ENCODE results near the gene ANKDD1A. TPM values are rescaled to one million over a fixed set of nuclear protein-coding genes. Genes with fewer than 3 reads are reported as not detected.
A peak's percentile ranks its signal among the peaks of the same experiment; 100 is the strongest.

ANKDD1A gene
- polyA plus RNA-seq, 2 donors: 1.4 to 1.9 TPM

DNA sequence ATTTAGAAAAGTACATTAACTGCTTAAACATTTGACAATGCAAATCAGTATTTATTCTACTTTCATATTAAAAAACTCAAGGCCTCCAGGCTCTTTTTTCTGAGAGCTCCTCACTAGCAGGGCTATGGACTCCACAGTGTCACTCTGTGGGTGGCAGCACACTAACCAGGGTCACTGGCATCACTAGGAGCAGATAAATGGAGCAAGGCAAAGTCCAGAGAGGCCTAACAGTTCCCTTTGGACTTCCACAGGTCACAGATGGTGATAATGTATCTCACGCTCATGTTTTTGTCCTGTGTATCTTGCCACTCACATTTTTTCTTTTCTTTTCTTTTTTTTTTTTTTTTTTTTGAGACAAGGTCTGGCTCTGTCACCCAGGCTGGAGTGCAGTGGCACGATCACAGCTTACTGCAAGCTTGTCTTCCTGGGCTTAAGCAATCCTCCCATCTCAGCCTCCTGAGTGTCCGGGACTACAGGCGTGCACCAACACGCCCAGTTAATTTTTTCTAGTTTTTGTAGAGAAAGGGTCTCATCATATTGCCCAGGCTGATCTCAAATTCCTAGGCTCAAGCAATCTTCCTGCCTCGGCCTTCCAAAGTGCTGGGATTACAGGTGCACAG, 70.2 kb downstream of the ANKDD1A start:
- WGBS, 2 donors: 89 to 92% methylated on average over 6 of the region's 6 CpGs
- H3K36me3 ChIP-seq (ENCODE audit: control insufficient read depth in 2 of 2, insufficient read depth in 2 of 2, low read length in 1 of 2): peaks cover 6 to 8% of the 10 kb centered on the region in 2 donors

DNA sequence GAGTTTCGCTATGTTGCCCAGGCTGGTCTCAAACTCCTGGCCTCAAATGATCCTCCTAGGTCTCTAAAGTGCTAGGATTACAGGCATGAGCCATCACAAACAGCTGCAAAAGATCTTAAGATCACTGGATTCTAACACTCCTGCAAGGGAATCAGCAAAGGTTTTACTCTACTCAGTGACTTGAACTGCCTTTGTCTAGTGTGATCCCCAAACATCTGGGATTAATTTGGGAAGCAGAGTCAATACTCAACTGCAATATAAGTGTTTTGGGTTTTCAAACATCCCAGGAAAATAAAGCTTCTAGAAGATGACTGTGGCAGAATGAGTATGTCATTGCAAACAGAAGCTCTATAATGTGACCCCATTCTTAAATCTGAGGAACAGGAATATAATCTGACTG, 70.8 kb downstream of the ANKDD1A start:
- H3K9me3 ChIP-seq (ENCODE audit: control insufficient read depth in 2 of 2, insufficient read depth in 1 of 2, low read depth in 1 of 2, low read length in 1 of 2): no peaks in the 10 kb centered on the region
- H3K4me1 ChIP-seq (ENCODE audit: control insufficient read depth in 2 of 2, insufficient read depth in 2 of 2, low read length in 1 of 2): no peaks in the 10 kb centered on the region
- WGBS, 2 donors: 93 to 94% methylated on average over 1 of the region's 1 CpG
- no peak overlapping the region for H3K27ac ChIP-seq (ENCODE audit: low read depth in 2 of 2, low read length in 1 of 2)
- no peak overlapping the region for H3K4me3 ChIP-seq (ENCODE audit: low read depth in 1 of 2, low read length in 2 of 2)
- H3K27me3 ChIP-seq (ENCODE audit: control insufficient read depth in 1 of 2, insufficient read depth in 2 of 2, low read length in 2 of 2): no peaks in the 10 kb centered on the region
- H3K36me3 ChIP-seq (ENCODE audit: control insufficient read depth in 2 of 2, insufficient read depth in 2 of 2, low read length in 1 of 2): peaks cover 4 to 8% of the 10 kb centered on the region in 2 donors

More for the DNA sequence above, 70.2 kb downstream of the ANKDD1A start:
- Histone ChIP-seq H3K4me1 (ENCODE audit: control insufficient read depth in 2 of 2, insufficient read depth in 2 of 2, low read length in 1 of 2) (no peaks in the 10 kb centered on the region), H3K9me3 (ENCODE audit: control insufficient read depth in 2 of 2, insufficient read depth in 1 of 2, low read depth in 1 of 2, low read length in 1 of 2) (no peaks in the 10 kb centered on the region), H3K27me3 (ENCODE audit: control insufficient read depth in 1 of 2, insufficient read depth in 2 of 2, low read length in 2 of 2) (no peaks in the 10 kb centered on the region), H3K4me3 (ENCODE audit: low read depth in 1 of 2, low read length in 2 of 2) (no peak overlapping the region), H3K27ac (ENCODE audit: low read depth in 2 of 2, low read length in 1 of 2) (no peak overlapping the region)

DNA sequence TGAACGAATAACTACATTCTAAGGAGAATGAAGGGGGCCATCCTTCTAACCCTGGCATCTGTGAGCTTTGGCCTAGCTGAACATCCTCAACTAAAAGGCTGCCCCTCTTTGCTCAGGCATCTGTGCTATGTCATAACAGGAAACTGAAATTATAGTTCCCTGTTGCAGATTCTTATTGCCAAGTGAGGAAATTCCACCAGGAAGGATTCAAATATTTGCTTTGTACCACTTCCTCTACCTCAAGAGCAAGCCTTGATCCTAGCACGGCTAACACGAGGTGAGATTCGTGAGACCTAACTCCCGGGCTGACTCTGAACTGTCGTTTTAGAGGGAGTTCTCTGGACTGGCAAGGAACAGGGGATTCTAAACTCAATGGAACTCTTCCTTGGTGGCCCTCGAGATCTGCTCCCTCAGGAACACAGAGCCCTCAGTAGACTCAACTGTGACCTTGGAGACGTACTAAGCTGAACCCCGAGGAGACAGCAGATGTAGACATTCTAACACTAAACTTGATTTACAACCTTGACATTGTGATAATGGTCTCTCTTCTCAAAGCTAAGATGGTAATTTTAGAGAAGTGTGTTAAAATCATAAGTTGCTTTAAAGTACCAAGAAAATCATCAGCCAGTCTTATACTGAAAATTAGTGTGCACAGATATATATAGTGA, 73.8 kb downstream of the ANKDD1A start:
- Histone ChIP-seq H3K4me1 (ENCODE audit: control insufficient read depth in 2 of 2, insufficient read depth in 2 of 2, low read length in 1 of 2) (no peaks in the 10 kb centered on the region), H3K9me3 (ENCODE audit: control insufficient read depth in 2 of 2, insufficient read depth in 1 of 2, low read depth in 1 of 2, low read length in 1 of 2) (no peaks in the 10 kb centered on the region), H3K36me3 (ENCODE audit: control insufficient read depth in 2 of 2, insufficient read depth in 2 of 2, low read length in 1 of 2) (no peaks in the 10 kb centered on the region), H3K27ac (ENCODE audit: low read depth in 2 of 2, low read length in 1 of 2) (peak overlapping the region; percentile 62 to 80), H3K27me3 (ENCODE audit: control insufficient read depth in 1 of 2, insufficient read depth in 2 of 2, low read length in 2 of 2) (no peaks in the 10 kb centered on the region), H3K4me3 (ENCODE audit: low read depth in 1 of 2, low read length in 2 of 2) (no peak overlapping the region)
- 53 to 59% methylated on average over 9 of the region's 9 CpGs for WGBS, 2 donors

DNA sequence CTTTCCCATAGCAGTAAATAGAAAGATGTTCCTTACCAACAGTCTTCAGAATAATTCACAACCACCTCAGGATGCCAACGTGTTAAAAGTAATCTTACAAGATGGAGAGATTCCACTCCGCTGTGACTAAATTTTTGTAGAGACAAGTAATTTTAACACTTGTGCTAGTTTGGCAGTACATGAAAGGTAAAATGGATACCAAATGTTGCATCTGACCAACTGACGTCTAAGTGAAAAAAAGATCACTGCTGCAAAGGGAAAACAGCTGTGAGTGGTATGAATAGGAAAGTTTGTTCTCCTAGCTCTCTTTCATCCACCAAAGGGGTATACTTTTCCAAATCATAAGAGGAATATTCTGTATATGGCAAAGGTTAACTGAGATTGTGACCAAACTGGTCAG, 75.4 kb downstream of the ANKDD1A start:
- no peaks in the 10 kb centered on the region for H3K27me3 ChIP-seq (ENCODE audit: control insufficient read depth in 1 of 2, insufficient read depth in 2 of 2, low read length in 2 of 2)
- no peaks in the 10 kb centered on the region for H3K9me3 ChIP-seq (ENCODE audit: control insufficient read depth in 2 of 2, insufficient read depth in 1 of 2, low read depth in 1 of 2, low read length in 1 of 2)
- H3K27ac ChIP-seq (ENCODE audit: low read depth in 2 of 2, low read length in 1 of 2): no peak overlapping the region
- WGBS, 2 donors: 52 to 64% methylated on average over 3 of the region's 3 CpGs
- no peak overlapping the region for H3K4me3 ChIP-seq (ENCODE audit: low read depth in 1 of 2, low read length in 2 of 2)
- H3K36me3 ChIP-seq (ENCODE audit: control insufficient read depth in 2 of 2, insufficient read depth in 2 of 2, low read length in 1 of 2): no peaks in the 10 kb centered on the region
- H3K4me1 ChIP-seq (ENCODE audit: control insufficient read depth in 2 of 2, insufficient read depth in 2 of 2, low read length in 1 of 2): no peaks in the 10 kb centered on the region

DNA sequence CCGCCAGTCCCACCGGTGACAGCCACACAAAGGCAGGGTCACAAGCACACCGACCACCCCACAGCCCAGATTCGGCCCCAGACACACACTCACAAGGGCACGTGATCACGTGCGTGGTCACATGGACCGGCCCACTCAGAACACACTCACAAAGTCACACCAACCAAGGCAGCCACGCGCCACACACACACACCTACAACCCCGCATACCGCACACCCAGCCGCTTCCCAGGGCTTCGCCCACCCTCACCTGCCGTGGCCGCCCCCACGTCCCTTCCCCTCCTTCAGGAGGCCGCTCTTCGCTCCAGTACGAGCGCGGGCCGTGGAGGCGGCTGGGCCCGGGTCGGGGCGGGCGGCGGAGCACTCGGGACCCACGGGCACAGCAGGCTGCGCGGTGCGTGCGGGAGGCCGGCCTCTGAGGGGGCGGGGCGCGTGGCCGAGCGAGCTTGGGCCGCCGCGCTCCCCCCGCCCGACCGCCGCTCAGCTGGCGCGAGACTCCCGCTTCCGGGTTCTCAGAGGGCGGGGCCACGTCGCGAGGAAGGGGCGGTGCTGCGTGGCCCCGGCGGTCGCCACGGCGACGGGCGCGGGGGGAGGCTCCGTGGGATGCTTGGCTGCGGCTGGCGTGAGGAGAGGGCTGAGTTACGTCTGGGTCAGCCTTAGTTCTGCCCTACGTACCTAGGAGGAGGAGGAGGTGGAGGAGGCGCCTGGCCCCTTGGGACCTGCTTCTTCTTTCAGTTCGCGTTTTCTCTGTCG, 77.9 kb downstream of the ANKDD1A start, which contains the start of gene SPG21:
Gene SPG21 (minus strand): TSS at position 499 of the 752 bp plus-strand sequence. CDS start 6,345 bp downstream, outside the sequence.
- Histone ChIP-seq H3K36me3 (ENCODE audit: control insufficient read depth in 2 of 2, insufficient read depth in 2 of 2, low read length in 1 of 2) (no peaks in the 10 kb centered on the region), H3K27me3 (ENCODE audit: control insufficient read depth in 1 of 2, insufficient read depth in 2 of 2, low read length in 2 of 2) (no peaks in the 10 kb centered on the region), H3K9me3 (ENCODE audit: control insufficient read depth in 2 of 2, insufficient read depth in 1 of 2, low read depth in 1 of 2, low read length in 1 of 2) (no peaks in the 10 kb centered on the region), H3K27ac (ENCODE audit: low read depth in 2 of 2, low read length in 1 of 2) (peak within 1 kb of the TSS; percentile 85 to 89), H3K4me3 (ENCODE audit: low read depth in 1 of 2, low read length in 2 of 2) (peak within 1 kb of the TSS; percentile 86 to 98), H3K4me1 (ENCODE audit: control insufficient read depth in 2 of 2, insufficient read depth in 2 of 2, low read length in 1 of 2) (no peaks in the 10 kb centered on the region)
- whole genome bisulfite sequencing, 2 donors: 0 to 1% methylated on average over 69 to 75 of the region's 75 CpGs

DNA sequence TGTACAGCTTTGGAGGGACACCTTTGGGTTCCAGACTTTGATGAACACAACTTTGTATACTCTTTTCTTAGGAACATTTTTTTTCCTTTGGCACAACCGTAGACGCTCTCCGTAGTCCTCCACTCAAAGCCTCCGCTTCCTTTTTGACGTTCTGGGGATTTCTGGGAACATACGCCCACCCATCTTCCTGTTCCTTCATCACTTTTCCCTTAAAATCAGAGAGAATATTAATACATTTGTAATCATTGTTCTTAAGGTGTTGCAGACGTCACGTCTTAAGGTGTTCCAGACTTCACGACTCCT, 78.4 kb downstream of the ANKDD1A start:
- H3K4me3 ChIP-seq (ENCODE audit: low read depth in 1 of 2, low read length in 2 of 2): peak overlapping the region; percentile 86 to 98
- H3K9me3 ChIP-seq (ENCODE audit: control insufficient read depth in 2 of 2, insufficient read depth in 1 of 2, low read depth in 1 of 2, low read length in 1 of 2): no peaks in the 10 kb centered on the region
- no peaks in the 10 kb centered on the region for H3K4me1 ChIP-seq (ENCODE audit: control insufficient read depth in 2 of 2, insufficient read depth in 2 of 2, low read length in 1 of 2)
- no peaks in the 10 kb centered on the region for H3K27me3 ChIP-seq (ENCODE audit: control insufficient read depth in 1 of 2, insufficient read depth in 2 of 2, low read length in 2 of 2)
- H3K36me3 ChIP-seq (ENCODE audit: control insufficient read depth in 2 of 2, insufficient read depth in 2 of 2, low read length in 1 of 2): no peaks in the 10 kb centered on the region
- H3K27ac ChIP-seq (ENCODE audit: low read depth in 2 of 2, low read length in 1 of 2): peak overlapping the region; percentile 48 to 89
- WGBS, 2 donors: 3% methylated on average over 9 of the region's 9 CpGs

DNA sequence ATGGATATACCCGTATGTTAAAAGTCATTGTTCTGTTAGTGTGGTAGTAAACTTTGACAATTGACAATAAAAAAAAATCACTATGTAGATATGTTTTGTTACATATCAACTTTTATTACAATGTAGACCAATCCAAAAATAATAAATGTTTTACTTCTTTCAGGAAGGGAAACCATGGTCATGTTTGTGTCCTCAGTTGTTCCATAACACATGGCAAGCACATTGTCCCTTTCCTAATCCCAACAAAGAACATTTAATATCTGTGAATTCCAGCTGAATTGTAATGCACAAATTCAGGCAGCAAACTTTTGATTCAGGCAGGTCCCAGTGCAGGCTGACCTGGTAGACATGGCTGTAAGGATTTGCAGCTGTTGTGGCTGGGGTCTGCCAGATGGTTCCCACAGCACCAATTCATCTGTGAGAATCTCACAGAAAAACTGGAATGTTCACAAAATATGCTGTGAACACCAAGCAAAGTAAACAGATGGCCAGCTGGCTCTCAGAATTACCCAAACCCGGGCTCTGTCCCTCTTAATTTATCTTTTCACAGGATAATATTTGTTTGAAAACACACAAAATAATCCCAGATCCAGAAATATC, 79.9 kb downstream of the ANKDD1A start:
- WGBS, 2 donors: 60 to 63% methylated on average over 2 of the region's 2 CpGs

DNA sequence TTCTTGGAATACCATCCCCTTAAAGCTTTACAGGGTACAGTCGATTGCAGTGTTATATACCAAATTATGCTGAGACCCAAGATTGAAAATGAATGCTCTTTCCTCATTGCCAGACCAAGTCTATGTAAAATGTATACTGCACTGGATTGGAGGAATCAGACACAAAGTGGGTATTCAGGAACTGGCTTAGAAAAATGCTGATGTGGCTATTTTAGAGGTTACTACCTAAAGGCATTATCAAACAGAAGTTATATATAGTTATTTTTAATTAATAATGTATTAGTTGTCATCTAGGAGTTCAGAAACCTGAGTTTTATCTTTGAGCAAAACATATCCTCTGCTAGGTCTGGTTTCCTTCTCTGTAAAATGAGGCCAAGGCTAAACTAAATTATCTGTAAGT, 81.6 kb downstream of the ANKDD1A start:
- Histone ChIP-seq H3K36me3 (ENCODE audit: control insufficient read depth in 2 of 2, insufficient read depth in 2 of 2, low read length in 1 of 2) (no peaks in the 10 kb centered on the region), H3K9me3 (ENCODE audit: control insufficient read depth in 2 of 2, insufficient read depth in 1 of 2, low read depth in 1 of 2, low read length in 1 of 2) (no peaks in the 10 kb centered on the region), H3K27ac (ENCODE audit: low read depth in 2 of 2, low read length in 1 of 2) (no peak overlapping the region), H3K27me3 (ENCODE audit: control insufficient read depth in 1 of 2, insufficient read depth in 2 of 2, low read length in 2 of 2) (no peaks in the 10 kb centered on the region), H3K4me3 (ENCODE audit: low read depth in 1 of 2, low read length in 2 of 2) (no peak overlapping the region), H3K4me1 (ENCODE audit: control insufficient read depth in 2 of 2, insufficient read depth in 2 of 2, low read length in 1 of 2) (no peaks in the 10 kb centered on the region)
- WGBS, 2 donors: 63 to 64% methylated on average over 1 of the region's 1 CpG

More for the DNA sequence above, 79.9 kb downstream of the ANKDD1A start:
- Histone ChIP-seq H3K4me3 (ENCODE audit: low read depth in 1 of 2, low read length in 2 of 2) (no peak overlapping the region), H3K27me3 (ENCODE audit: control insufficient read depth in 1 of 2, insufficient read depth in 2 of 2, low read length in 2 of 2) (no peaks in the 10 kb centered on the region), H3K27ac (ENCODE audit: low read depth in 2 of 2, low read length in 1 of 2) (no peak overlapping the region), H3K9me3 (ENCODE audit: control insufficient read depth in 2 of 2, insufficient read depth in 1 of 2, low read depth in 1 of 2, low read length in 1 of 2) (no peaks in the 10 kb centered on the region), H3K4me1 (ENCODE audit: control insufficient read depth in 2 of 2, insufficient read depth in 2 of 2, low read length in 1 of 2) (no peaks in the 10 kb centered on the region), H3K36me3 (ENCODE audit: control insufficient read depth in 2 of 2, insufficient read depth in 2 of 2, low read length in 1 of 2) (no peaks in the 10 kb centered on the region)

DNA sequence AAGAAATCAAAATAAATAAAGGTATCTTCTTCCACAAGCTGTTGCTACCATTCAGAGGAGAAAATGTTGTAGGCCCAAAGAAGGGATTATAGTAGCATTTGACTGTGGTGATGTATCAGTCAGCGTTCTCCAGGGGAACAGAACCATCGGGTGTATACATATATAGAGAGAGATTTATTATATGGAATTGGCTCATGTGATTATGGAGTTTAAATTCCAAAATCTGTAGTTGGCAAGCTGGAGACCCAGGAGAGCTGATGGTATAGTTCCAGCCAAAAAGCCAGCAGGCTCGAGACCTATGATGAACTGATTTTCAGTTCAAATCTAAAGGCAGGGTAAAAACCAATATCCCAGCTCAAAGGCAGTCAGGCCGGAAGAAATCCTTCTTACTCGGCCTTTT, 85.4 kb downstream of the ANKDD1A start:
- H3K9me3 ChIP-seq (ENCODE audit: control insufficient read depth in 2 of 2, insufficient read depth in 1 of 2, low read depth in 1 of 2, low read length in 1 of 2): no peaks in the 10 kb centered on the region
- 74 to 77% methylated on average over 5 of the region's 5 CpGs for WGBS, 2 donors
- no peak overlapping the region for H3K4me3 ChIP-seq (ENCODE audit: low read depth in 1 of 2, low read length in 2 of 2)
- H3K36me3 ChIP-seq (ENCODE audit: control insufficient read depth in 2 of 2, insufficient read depth in 2 of 2, low read length in 1 of 2): no peaks in the 10 kb centered on the region
- no peaks in the 10 kb centered on the region for H3K27me3 ChIP-seq (ENCODE audit: control insufficient read depth in 1 of 2, insufficient read depth in 2 of 2, low read length in 2 of 2)
- H3K27ac ChIP-seq (ENCODE audit: low read depth in 2 of 2, low read length in 1 of 2): no peak overlapping the region
- no peaks in the 10 kb centered on the region for H3K4me1 ChIP-seq (ENCODE audit: control insufficient read depth in 2 of 2, insufficient read depth in 2 of 2, low read length in 1 of 2)

Data from esophagus (tissue), 2 donors.